Ovary (tissue), 9 donors: ENCODE measurements around the gene TRMT112. TPM values are rescaled to one million over a fixed set of nuclear protein-coding genes. Genes with fewer than 3 reads are reported as not detected.

ENCODE experiments used
- DNase-seq, 5 donors: peaks; one replicate each; pipeline ENCODE4 v3.0.0-alpha.2; 2019 to 2020
- H3K27ac ChIP-seq, 2 donors: fragments of 200-600 bp; one replicate each; pipeline versions ENCODE4 v1.5.1 to v1.8.0; 2019 to 2022
- H3K27me3 ChIP-seq: fragments of 200-600 bp; one replicate; pipeline ENCODE4 v1.8.0; 2022
- H3K36me3 ChIP-seq: fragments of 200-600 bp; sonication (generic); one replicate; pipeline ENCODE4 v1.5.1; 2019
- H3K4me1 ChIP-seq: one replicate; pipeline ENCODE4 v1.8.1; 2013; ENCODE audit warnings: mild to moderate bottlenecking, moderate library complexity; ENCODE audit not compliant: insufficient read depth
- H3K4me3 ChIP-seq: fragments of 200-600 bp; sonication (generic); one replicate; pipeline ENCODE4 v1.5.1; 2017
- H3K9me3 ChIP-seq, 2 donors: fragments of 200-600 bp in 1 of 2; sonication (generic) in 1 of 2; one replicate each; pipeline versions ENCODE4 v1.5.1 to v1.8.1; 2013 to 2019; ENCODE audit warnings: mild to moderate bottlenecking in 1 of 2, moderate library complexity in 1 of 2
- EP300 ChIP-seq: sonication (generic); formaldehyde crosslinking; IDR thresholded peaks from one replicate; pipeline ENCODE4 v1.6.1; 2017; ENCODE audit warnings: antibody characterized with exemption
- POLR2A ChIP-seq: fragments of 450-650 bp; IDR thresholded peaks from one replicate; pipeline ENCODE4 v1.6.1; 2017; ENCODE audit warnings: antibody characterized with exemption, mild to moderate bottlenecking, moderate library complexity
- WGBS, 3 donors: extraction: QIAGEN DNeasy Blood & Tissue Kit in 1 of 3; methylation state at CpG; one replicate each; pipeline versions ENCODE4 v1.1.5 to v1.1.7; 2013 to 2017; 5-methylcytosine and 5-hydroxymethylcytosine counted together
- intact Hi-C, 4 donors: fragments of 100-400 bp; cut with DNase I; formaldehyde crosslinking; loops; one replicate each; pipeline versions ENCODE4 v1.11.0 to v1.15.1; 2022 to 2023
- polyA plus RNA-seq, 2 donors: library from polyadenylated mRNA; stranded (reverse); fragments of 200-250 nt in 1 of 2; fragments of 350-450 nt in 1 of 2; fragmentation: Illumina TruSeq in 1 of 2; extraction: RNeasy Lipid Tissue Mini Kit (QIAGEN cat#74804) in 1 of 2; gene quantifications; one replicate each; pipeline ENCODE4 v1.2.3, GENCODE V29; 2013 to 2014
- total RNA-seq, 7 donors: library from RNA; depleted of rRNA in 2 of 7; stranded (reverse); fragments of >200 nt in 2 of 7; fragmentation: NEBNext Ultra II Directional in 3 of 7; extraction: Animal tissue kit (Norgen Biotek cat#: 25700) in 3 of 7; gene quantifications; one replicate each; pipeline versions ENCODE4 v1.1.0 to v1.2.4, GENCODE V29; 2016 to 2023
- TF ChIP-seq, protein P1 (sequence below), 3 donors: fragments of 450-650 bp in 2 of 3; fragments of 200-600 bp in 1 of 3; IDR thresholded peaks; one replicate each; pipeline versions ENCODE4 v1.5.1 to v1.8.0; 2016 to 2022; ENCODE audit warnings: antibody characterized with exemption in 3 of 3, mild to moderate bottlenecking in 1 of 3
- donor health status: DM: no; HTN: no; CAD: no; lungs with moderate emphysema.
- donor health status: DM: no; HTN: no; CAD: no.
- donor health status: Bipolar disorder and iron deficiency.
- donor health status: DM: yes; HTN: yes; CAD: no.
- donor health status: DM: no; HTN: no; CAD: no.
- donor health status: DM: yes; HTN: yes; CAD: no.

Gene TRMT112
- total and polyA plus RNA-seq, 9 donors: 207 to 432 (median 275) TPM

DNA sequence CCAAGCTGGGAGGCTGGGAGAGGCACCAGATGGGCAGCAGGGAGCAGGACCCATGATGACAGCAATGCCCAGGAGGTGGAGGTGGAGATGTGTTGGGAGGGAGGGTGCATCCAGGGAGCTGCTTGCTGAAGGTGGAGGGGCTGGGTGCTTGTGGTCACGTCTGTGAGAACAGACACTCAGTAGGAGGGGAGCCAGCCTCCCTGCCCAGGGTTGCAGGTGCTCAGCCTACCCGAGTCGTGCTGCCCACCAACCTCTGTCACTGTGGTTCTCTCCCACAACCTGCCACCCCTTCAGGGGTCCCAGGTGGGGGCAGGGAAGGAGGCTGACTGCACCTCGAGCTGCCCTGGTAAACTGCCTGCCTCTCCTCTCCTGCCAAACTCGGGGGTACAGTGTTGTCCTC, 6.0 kb upstream of the TRMT112 start:
- Histone ChIP-seq H3K27me3 (no peaks in the 10 kb centered on the region), H3K36me3 (no peaks in the 10 kb centered on the region), H3K27ac (no peak overlapping the region), H3K4me1 (peaks cover 7% of the 10 kb centered on the region), H3K4me3 (no peak overlapping the region), H3K9me3 (no peaks in the 10 kb centered on the region)
- DNase-seq: peak in 1 of 5 donors; percentile 31
- WGBS, 3 donors: 51 to 64% (median 54%) methylated on average over 5 of the region's 5 CpGs
- intact Hi-C loops: no loop called here
- TF ChIP-seq, protein P1, sequence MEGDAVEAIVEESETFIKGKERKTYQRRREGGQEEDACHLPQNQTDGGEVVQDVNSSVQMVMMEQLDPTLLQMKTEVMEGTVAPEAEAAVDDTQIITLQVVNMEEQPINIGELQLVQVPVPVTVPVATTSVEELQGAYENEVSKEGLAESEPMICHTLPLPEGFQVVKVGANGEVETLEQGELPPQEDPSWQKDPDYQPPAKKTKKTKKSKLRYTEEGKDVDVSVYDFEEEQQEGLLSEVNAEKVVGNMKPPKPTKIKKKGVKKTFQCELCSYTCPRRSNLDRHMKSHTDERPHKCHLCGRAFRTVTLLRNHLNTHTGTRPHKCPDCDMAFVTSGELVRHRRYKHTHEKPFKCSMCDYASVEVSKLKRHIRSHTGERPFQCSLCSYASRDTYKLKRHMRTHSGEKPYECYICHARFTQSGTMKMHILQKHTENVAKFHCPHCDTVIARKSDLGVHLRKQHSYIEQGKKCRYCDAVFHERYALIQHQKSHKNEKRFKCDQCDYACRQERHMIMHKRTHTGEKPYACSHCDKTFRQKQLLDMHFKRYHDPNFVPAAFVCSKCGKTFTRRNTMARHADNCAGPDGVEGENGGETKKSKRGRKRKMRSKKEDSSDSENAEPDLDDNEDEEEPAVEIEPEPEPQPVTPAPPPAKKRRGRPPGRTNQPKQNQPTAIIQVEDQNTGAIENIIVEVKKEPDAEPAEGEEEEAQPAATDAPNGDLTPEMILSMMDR (IDR thresholded peaks at IDR 0.05): no peak
- no peak for TF ChIP-seq POLR2A
- TF ChIP-seq EP300: no peak

DNA sequence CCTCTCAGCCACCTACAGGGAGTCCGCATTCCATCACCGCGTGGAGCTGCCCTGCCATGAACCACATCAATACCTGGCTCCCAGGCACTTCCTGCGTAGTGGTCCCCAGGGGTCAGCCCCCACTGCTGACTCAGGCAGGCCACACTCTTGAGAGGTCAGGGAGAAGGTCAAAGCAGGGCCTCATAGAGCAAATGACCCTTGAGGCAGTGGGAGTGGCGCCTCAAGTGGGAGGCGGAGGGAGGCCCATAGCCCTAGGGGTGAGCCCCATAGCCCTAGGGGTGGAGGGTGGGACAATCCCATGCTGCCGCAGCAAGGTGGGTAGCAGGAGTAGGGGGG, 5.5 kb upstream of the TRMT112 start:
- Histone ChIP-seq H3K36me3 (no peaks in the 10 kb centered on the region), H3K27me3 (no peaks in the 10 kb centered on the region), H3K27ac (no peak overlapping the region), H3K9me3 (no peaks in the 10 kb centered on the region), H3K4me3 (no peak overlapping the region), H3K4me1 (peaks cover 7% of the 10 kb centered on the region)
- TF ChIP-seq, protein P1 (IDR thresholded peaks at IDR 0.05): no peak
- no peak for TF ChIP-seq POLR2A
- TF ChIP-seq EP300: no peak
- peak in 1 of 5 donors; percentile 35 for DNase-seq
- intact Hi-C loops: no loop called here
- 73 to 81% (median 74%) methylated on average over 7 of the region's 7 CpGs for WGBS, 3 donors

DNA sequence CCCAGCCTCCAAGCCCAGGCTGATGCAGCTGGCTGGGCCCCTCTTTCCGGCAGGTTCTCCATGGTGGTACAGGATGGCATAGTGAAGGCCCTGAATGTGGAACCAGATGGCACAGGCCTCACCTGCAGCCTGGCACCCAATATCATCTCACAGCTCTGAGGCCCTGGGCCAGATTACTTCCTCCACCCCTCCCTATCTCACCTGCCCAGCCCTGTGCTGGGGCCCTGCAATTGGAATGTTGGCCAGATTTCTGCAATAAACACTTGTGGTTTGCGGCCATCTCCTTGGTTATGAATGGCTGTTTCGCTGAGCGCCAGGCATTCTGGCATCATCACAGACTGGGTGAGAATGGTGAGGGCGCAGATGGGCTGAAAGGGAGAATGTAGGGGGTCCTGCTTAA, 4.2 kb upstream of the TRMT112 start:
- DNase-seq: peak in 1 of 5 donors; percentile 30
- WGBS, 3 donors: 87 to 91% (median 91%) methylated on average over 5 of the region's 5 CpGs
- no peaks in the 10 kb centered on the region for H3K27me3 ChIP-seq
- TF ChIP-seq, protein P1 (IDR thresholded peaks at IDR 0.05): no peak
- no peaks in the 10 kb centered on the region for H3K36me3 ChIP-seq
- H3K4me1 ChIP-seq: peaks cover 9% of the 10 kb centered on the region
- intact Hi-C loops: no loop called here
- H3K9me3 ChIP-seq: no peaks in the 10 kb centered on the region
- no peak overlapping the region for H3K27ac ChIP-seq
- no peak overlapping the region for H3K4me3 ChIP-seq

DNA sequence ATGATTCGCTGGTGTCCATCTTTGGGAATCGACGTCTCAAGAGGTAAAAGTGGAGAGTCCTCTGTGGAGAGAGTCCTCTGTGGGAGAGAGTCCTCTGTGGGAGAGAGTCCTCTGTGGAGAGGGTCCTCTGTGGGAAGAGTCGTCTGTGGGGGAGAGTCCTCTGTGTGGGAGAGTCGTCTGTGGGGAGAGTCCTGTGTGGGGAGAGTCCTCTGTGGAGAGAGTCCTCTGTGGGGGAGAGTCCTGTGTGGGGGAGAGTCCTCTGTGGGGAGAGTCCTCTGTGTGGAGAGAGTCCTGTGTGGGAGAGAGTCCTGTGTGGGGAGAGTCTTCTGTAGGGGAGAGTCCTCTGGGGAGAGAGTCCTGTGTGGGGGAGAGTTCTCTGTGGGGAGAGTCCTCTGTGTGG, 3.7 kb upstream of the TRMT112 start:
- WGBS, 3 donors: 60 to 68% (median 65%) methylated on average over 5 of the region's 5 CpGs
- intact Hi-C loops: no loop called here
- no peak for DNase-seq
- H3K36me3 ChIP-seq: no peaks in the 10 kb centered on the region
- H3K27ac ChIP-seq: no peak overlapping the region
- no peaks in the 10 kb centered on the region for H3K27me3 ChIP-seq
- H3K4me3 ChIP-seq: no peak overlapping the region
- peaks cover 9% of the 10 kb centered on the region for H3K4me1 ChIP-seq
- no peak for TF ChIP-seq POLR2A
- TF ChIP-seq, protein P1 (IDR thresholded peaks at IDR 0.05): no peak
- TF ChIP-seq EP300: no peak
- no peaks in the 10 kb centered on the region for H3K9me3 ChIP-seq

DNA sequence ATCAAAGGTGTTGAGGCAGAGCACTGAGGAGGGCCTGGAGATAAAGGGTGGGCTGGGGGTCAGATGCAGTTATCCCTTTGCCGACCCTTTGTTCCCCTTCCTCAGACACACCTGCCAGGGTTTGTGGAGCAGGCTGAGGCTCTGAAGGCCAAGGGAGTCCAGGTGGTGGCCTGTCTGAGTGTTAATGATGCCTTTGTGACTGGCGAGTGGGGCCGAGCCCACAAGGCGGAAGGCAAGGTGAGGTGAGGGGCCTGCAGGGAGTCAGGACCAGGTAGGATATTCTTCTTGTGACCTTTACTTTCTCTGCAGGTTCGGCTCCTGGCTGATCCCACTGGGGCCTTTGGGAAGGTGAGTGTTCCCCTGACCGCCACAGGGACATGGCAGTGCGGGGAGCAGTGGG, 3.2 kb upstream of the TRMT112 start:
- no peak overlapping the region for H3K4me3 ChIP-seq
- no peaks in the 10 kb centered on the region for H3K36me3 ChIP-seq
- H3K27ac ChIP-seq: no peak overlapping the region
- TF ChIP-seq POLR2A (no peak), EP300 (no peak)
- TF ChIP-seq, protein P1 (IDR thresholded peaks at IDR 0.05): no peak
- intact Hi-C loops: no loop called here
- DNase-seq: peak in 1 of 5 donors; percentile 32
- no peaks in the 10 kb centered on the region for H3K9me3 ChIP-seq
- H3K4me1 ChIP-seq: peaks cover 9% of the 10 kb centered on the region
- no peaks in the 10 kb centered on the region for H3K27me3 ChIP-seq
- WGBS, 3 donors: 90 to 93% (median 90%) methylated on average over 7 of the region's 7 CpGs
